Measurements from ENCODE around the gene CBFA2T2.

The CBFA2T2 gene

GRCh38 chr20:33656010-33656782 is 166.3 kb downstream of the CBFA2T2 start:
- no peak for DNase-seq

GRCh38 chr20:33656783-33657703 is 167.1 kb downstream of the CBFA2T2 start:
- DNase-seq: no peak

DNA sequence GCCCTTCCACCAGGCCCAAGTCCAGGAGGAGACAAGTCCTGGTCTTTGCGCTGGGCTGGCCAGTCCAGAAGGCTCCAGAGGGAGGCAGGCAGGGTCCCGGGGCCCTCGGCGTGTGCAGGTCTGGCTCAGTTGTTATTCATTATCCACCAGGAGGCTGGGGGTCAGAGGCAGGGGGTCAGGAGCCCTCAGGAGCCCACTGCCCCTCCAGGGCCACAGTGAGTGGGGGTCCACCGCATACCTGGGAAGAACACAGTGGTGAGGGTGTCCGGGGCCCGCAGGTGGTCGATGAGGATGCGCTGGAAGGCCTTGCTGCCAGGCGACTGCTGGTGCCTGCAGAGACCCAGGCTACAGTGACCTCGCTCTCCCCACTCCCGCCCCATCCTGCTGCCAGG is 167.8 kb downstream of the CBFA2T2 start:
- DNase-seq: no peak

DNA sequence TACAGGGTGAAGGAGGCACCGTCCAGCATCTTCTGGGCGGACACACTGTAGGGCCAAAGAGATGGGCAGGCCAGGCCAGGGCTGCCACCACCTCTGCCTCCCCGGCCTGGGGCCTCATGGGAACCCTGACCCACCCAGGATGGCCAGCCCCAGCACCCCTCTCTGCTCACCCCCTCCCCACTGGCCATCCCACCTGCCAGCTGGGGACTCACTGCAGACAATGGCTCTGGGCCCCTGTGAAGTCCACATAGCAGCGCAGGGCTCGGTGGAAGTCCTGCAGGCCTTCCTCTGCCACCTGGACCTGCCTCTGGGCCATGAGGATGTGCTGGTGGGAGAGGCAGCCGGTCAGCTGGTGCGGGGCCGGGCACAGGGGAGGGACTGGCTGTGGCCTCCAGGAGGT is 168.6 kb downstream of the CBFA2T2 start:
- DNase-seq: no peak

GRCh38 chr20:33658929-33659328 is 169.0 kb downstream of the CBFA2T2 start:
- no peak for DNase-seq

DNA sequence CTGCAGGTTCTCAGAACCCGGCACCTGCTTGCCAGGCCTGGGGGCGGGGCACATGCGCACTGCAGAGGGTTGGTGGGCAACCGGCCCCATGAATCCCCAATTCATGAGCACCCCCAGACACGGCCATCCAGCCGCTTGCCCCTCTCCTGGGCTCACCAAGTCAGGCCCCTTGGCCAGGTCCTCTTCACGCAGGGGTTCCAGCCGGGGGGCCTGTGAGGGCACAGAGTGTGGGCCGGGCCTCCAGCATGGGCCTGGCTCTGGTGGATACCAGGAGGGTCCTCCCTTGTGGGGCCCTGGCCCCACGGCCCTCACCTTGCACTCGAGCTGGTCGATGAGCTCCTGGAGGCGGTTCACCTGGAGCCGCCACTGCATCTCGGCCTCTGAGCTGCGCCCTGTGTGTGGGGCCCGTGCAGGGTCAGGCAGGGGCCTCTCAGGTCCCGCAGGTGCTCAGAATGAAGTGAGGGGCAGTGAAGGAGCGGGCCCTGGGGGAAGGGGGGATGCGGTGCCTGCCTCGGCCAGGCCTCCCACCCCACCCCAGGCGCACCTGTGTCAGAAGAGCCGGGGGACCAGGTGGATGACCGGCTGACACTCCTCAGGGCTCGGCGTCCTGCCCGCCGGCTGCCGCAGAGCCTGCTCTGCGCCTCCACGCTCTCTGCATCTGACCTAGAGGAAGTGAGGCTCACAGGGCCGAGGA is 169.6 kb downstream of the CBFA2T2 start:
- DNase-seq: no peak

GRCh38 chr20:33660035-33660684 is 170.3 kb downstream of the CBFA2T2 start:
- DNase-seq: no peak

DNA sequence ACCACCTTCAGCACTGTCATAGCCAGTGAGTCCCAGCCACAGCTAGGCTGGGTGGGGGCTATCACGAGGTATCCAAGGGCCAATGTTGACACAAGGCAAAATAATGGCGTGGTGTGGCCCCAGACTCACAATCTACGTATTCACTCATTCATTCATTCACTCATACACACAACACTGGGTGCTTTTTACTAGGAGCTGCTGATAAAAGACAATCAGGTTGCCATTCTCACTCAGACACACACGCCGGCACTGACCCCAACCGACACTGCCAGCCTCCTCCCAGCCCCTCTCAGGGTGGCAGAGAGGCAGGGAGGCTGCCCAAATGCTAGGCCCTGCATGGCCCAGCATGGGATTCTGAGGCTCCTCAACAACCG is 170.8 kb downstream of the CBFA2T2 start:
- DNase-seq: no peak

- DNase-seq: no peak
These were observed 172.3 kb downstream of the CBFA2T2 start, which contains the start of gene C20orf144 for GRCh38 chr20:33662172-33662571. Gene C20orf144, plus strand, starts transcription at chr20:33662327. Its CDS starts 19 bp downstream, at chr20:33662346.

DNA sequence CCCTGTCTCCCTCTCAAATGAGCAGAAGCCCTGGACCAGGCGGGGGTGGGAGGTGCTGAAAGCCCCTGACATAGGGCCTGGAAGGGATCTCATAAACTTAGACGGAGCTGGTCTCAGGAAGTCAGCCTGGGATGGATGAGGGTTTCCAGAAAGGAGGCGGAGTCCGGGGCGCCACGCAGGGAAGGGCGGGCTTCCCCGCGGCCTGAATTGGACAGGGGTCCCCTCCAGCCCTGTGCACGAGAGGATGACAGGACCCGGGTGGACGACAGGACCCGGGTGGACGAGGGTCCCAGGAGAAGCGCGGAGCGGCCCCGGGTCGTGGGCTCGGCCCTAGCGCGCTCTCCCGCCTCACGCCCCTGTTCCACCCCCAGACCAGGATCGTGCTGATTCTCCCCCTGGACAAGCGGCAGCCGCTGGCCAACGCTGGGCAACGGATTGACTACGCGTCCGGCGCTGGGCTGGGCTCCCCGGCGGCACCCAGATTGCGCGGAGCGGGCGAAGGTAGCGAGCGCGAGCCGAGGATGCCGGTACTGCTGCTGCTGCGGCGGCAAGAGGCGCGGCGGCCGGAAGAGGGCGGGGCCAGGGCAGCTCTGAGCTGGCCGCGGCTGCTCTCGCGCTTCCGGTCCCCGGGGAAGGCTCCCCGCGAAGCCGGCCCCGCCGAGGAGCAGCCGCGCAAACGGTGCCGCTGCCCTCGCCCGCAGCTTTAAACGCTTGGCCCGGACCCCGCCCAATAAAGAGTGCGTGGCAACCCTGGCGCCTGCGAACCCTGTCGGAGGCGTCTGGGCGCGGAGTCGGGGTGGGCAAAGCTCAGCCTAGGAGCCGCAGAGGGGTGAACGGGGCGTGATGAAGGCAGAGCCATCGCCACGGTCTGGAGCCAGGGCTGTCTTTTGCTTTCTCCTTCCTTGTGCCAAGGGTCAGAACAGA is 173.5 kb downstream of the CBFA2T2 start:
- peak; percentile 93 for DNase-seq

DNA sequence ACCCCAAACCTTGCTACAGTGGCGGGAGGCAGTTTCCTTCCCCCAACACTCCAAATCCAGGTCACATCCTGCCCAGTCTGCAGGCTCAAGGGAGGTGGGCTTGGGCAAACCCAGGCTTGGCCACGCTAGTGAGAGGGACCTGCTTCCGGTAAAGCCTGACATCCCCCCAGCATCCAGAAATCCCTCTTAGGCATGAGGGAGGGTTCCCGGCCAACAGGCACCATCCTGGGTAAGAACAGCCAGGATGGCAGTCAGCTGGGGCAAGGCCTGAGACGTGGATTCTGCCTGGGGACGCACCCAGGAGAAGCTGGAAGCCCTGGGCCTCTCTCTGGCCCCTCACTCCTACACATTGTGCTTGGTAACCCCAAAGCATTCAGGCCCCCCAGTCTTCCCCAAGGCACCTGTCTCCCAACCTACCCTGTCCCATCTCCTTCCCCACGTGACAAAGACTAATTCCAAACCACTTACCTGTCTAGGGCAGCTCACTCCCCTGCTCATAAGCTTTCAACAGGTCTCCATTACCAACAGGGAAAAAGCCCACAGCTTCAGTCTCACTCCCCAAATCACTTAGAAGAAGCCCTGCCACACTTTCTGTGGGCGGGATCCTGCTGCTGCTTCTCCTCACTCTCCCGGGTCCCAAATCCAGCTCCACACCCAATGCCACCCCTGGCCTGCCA is 174.3 kb downstream of the CBFA2T2 start:
- DNase-seq: peak; percentile 67

GRCh38 chr20:33664762-33665144 is 174.9 kb downstream of the CBFA2T2 start:
- peak; percentile 69 for DNase-seq

- peak; percentile 99 for DNase-seq
These were observed 176.7 kb downstream of the CBFA2T2 start, which contains the start of gene ACTL10 for GRCh38 chr20:33666293-33667244. Gene ACTL10, plus strand, starts transcription at chr20:33666943. Its CDS starts 555 bp downstream, at chr20:33667498.

DNA sequence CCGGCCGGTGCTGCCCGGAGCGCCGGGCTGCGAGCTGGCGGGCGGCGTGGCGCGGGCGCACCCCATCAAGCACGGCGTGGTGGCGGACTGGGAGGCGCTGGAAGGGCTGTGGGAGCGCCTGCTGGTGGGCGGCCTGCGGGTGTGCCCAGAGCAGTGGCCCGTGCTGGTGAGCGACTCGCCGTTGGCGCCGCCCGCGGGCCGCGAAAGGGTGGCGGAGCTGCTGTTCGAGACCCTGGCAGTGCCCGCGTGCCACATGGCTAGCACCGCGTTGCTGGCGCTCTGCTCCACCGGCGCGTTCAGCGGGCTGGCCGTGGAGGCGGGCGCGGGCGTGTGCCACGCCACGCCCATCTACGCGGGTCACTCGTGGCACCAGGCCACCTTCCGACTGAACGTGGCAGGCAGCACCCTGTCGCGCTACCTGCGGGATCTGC is 177.4 kb downstream of the CBFA2T2 start:
- DNase-seq: peak; percentile 85

GRCh38 chr20:33667676-33668465 is 178.0 kb downstream of the CBFA2T2 start:
- DNase-seq: peak; percentile 91

- DNase-seq: peak; percentile 55
These were observed 178.7 kb downstream of the CBFA2T2 start for GRCh38 chr20:33668466-33669155.

- DNase-seq: peak; percentile 39
These were observed 179.3 kb downstream of the CBFA2T2 start for GRCh38 chr20:33669224-33669623.
